ENCODE data around the gene NRP2.

Gene NRP2

DNA sequence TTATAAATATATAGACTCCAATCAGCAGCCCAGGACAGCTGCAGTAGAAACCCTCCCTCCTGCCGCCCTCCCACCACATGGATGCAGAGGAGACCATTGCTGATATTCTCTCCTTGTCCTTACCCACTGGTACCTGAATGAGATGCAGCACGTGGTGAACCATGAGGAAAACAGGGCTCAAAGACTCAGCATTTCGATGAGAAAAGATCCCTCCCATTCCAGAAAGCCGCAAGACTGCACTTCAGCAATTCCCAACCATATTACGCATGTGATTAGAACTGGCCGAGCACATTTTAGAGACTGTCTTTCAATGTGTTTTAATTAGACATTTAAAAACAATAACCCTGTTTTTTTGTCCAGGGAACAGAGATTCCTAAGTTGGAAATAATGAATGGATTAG, 125.5 kb downstream of the NRP2 start:
- DNase-seq (ENCODE audit: low spot score) = no peak

DNA sequence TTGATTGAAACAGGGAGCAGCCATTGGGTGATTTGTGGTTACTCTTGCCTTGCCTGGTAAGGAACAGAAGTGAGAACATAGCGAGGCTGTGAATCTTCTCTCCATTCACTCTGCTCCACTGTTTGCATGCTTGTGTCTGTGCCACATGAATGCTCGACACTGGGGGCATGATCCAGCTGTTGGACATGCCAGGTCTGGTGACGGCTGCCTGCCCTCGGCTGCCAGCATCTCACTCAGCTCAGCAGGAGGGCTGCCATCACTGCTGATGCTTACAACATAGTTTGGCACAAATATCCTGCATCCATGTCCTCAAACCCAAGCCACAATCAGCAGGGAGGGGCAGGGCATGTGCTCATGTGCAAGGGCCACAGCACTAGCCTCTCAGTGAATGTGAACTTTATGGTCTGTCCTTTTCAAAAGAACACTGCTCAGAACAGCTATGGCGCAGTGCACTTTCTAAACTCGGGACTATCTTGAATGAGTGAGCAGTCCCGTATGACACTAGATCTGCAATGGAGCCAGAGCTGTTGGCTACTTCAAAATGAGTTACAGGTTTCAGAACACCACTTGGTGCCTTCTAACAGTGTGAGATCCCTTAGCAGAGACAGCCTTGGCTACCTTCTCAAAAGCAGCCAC, 126.3 kb downstream of the NRP2 start:
- DNase-seq (ENCODE audit: low spot score) = no peak

DNA sequence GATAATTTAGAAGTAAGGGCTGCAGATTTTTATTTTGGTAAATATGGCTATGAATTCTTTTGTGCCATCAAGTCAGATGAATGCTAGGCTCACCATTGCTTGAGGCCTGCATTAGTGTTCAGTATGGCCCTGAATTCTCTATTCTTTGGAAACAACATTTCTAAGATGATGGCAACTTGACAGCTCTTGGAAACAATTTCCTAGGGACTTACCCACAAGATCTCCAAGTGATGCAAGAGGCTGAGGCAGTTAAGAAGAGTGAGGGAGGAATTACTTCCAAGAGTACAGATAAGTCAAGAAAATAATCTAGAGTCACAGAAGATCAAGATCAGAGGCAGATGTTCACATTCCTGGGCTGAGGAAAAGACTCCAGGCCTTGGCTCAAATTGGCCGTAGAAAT, 129.1 kb downstream of the NRP2 start:
- no peak for DNase-seq (ENCODE audit: low spot score)

DNA sequence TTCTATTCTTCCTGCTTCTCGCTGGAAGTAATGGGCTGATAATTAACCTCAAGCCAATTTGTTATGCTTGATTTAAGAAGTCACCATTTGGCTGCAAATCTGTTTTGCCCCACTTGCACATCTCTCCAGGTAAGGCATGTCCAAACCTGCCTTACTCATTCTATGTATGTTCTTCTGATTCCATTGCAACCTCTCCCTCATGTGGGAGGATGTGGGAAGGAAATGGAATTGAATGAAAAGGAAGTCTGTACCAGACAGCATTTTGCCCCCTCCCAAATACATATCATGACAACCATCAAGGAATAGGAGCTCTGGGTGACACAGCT, 131.7 kb downstream of the NRP2 start:
- DNase-seq (ENCODE audit: low spot score) = no peak

DNA sequence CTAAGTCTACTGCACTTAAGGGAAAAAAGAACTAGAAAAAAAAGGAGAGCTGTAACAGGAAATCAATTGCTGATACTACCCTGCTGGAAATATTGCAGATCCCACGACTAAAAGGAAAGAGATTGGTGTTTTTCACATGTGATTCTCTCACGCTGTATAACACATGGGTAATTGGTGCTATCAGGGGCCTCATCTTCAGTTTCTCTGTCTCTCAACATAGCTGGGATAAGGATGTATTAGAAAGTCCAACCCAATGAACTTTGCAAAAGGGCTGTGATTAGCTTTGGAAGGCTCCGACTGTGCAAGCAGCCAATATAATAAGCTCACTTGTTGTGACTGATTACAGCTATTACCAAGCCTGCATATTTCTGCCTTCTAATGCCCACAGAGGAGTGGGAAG, 133.4 kb downstream of the NRP2 start:
- no peak for DNase-seq (ENCODE audit: low spot score)

- DNase-seq (ENCODE audit: low spot score) = no peak
These were observed 134.0 kb downstream of the NRP2 start for GRCh38 chr2:205816268-205816667.

DNA sequence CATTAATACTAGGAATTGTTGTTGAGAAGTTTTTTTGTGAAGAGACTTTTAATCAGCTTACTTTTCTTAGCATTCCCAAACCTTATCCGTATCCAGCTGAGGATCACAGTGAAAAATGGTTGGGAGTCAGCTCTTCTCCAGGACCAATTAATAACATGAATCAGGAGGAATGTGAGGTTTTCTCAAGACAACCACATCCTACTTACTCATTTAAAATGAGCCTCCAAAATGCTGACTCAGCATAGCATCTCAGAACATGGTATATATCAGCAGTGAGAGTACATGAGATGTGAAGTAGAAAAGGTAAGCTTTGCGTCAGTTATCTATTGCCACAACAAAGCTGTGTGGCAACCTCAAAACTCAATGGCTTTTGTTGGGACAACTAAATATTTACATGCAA, 140.3 kb downstream of the NRP2 start:
- no peak for DNase-seq (ENCODE audit: low spot score)

DNA sequence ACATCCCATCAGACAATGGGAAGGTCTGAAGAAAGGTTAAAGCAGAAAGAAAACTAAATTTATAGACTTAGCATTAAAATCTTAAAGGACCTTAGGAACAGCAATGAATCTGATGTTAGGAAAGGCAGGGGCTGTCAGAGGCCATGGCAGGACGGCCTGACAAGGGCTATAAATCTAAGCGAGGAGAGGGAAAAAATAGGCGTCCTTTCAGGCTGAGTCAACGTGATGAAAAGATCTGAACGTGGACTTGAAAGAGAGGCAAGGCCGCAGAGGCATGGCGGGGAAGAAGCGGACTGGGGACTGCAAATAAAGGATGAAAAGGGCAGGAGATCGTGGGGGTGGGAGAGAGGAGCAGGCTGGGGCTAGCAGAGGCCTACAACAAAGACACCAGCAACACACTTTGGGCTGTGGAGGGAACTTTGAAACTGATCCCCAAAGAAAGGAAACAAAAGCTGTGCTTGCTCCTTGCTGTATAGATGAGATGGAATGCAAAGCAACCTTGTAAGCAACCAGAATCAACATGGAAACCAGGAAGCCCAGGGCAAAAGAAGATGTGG, 145.6 kb downstream of the NRP2 start:
- no peak for DNase-seq (ENCODE audit: low spot score)

GRCh38 chr2:205833864-205834263, 151.6 kb downstream of the NRP2 start:
- no peak for DNase-seq (ENCODE audit: low spot score)

- no peak for DNase-seq (ENCODE audit: low spot score)
These were observed 152.5 kb downstream of the NRP2 start for GRCh38 chr2:205834796-205835195.

DNA sequence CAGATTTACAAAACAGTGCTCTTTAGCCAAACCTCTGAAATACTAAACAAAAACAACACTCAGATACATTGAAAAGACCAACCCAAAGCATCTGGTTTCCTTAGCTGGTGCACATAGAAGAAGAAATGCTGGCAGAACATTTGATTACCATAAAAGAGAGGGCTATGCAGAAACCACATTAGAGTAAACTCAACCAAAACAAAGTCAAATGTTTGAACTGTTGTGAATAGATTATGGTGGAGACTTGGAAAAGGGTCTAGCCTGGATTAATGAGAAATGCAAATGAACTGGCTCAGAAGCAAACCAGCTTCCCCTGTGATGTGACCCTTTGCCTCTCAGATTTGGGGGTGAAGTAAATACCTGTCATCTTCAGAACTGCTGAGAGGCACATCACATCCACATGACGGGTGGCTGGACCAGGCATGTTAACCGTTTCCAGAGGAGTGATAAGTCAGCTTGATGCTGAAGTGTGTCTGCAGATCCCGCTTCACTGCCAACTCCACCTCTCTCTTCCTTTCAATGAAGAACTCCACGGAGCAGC, 153.0 kb downstream of the NRP2 start:
- no peak for DNase-seq (ENCODE audit: low spot score)

DNA sequence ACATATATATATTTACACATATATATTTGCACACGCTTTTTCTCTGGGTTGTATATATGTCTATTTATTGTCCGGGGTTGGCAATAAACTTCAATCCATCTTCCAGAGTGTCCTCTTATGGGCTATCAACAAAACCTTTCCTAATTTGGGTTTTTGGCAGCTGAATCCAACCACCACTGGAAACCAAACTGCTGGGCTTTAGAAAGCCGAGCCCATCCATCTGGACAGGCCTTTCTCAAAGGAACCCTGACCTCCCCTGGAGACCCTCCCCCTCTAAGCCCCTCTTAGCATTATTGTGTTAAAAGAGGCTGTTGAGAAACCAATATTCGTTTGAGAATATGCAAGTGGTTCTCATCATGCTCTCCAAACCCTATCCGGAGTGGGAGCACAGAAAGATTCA, 153.6 kb downstream of the NRP2 start:
- DNase-seq (ENCODE audit: low spot score) = no peak

- DNase-seq (ENCODE audit: low spot score) = no peak
These were observed 154.3 kb downstream of the NRP2 start for GRCh38 chr2:205836477-205837221.

- no peak for DNase-seq (ENCODE audit: low spot score)
These were observed 155.4 kb downstream of the NRP2 start for GRCh38 chr2:205837663-205838062.

DNA sequence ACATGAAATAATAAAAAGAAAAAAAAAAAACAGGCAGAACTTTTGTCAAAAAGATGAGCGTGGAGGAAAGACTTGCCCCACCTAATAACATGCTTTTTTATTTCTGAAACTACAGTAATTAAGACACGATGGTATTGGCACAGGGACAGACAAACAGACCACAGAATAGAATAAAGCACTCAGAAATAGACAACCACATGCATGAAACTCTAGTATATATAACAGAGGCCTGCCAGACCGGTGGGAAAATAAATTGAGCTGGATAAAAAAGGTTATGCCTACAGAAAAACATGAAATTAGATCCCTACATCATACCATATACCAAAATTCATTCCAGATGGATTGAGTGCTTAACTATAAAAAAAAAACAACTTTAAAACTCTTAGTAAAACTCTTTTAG, 163.1 kb downstream of the NRP2 start:
- no peak for DNase-seq (ENCODE audit: low spot score)
